Activated CD8-positive, alpha-beta T cell treated with anti-CD3 and anti-CD28 coated beads, Interleukin-2, amount 10 ng/mL, durations not matched to agents 7 days and 5 days (primary cell): ENCODE results near the gene ARSB. TPM values are rescaled to one million over a fixed set of nuclear protein-coding genes. Genes with fewer than 3 reads are reported as not detected.

ENCODE experiments used
- ATAC-seq: fragments of 150-1000 bp; cut with Tn5 transposase; one replicate; pipeline ENCODE4 v1.10.0; 2021; ENCODE audit warnings: moderate library complexity
- CTCF ChIA-PET: fragments of 350-600 bp; sonication (Branson Sonifier 250); formaldehyde crosslinking; loops from one replicate; lab custom pipeline; 2021; ENCODE audit warnings: antibody characterized with exemption; lab: Charles Lee
- POLR2A ChIA-PET: fragments of 350-600 bp; sonication (Branson Sonifier 250); formaldehyde crosslinking; loops from one replicate; lab custom pipeline; 2021; ENCODE audit warnings: antibody characterized with exemption; lab: Charles Lee
- DNase-seq: peaks from one replicate; pipeline ENCODE4 v3.0.0-alpha.2; 2020
- H3K27ac Mint-ChIP-seq: one replicate; pipeline ENCODE4 v1.8.0; 2021; ENCODE audit warnings: mild to moderate bottlenecking, mixed read lengths
- H3K27me3 Mint-ChIP-seq: one replicate; pipeline ENCODE4 v1.8.0; 2021; ENCODE audit warnings: low read depth, mixed read lengths
- H3K36me3 Mint-ChIP-seq: one replicate; pipeline ENCODE4 v1.8.0; 2021; ENCODE audit warnings: low read depth, mixed read lengths
- H3K4me1 Mint-ChIP-seq: one replicate; pipeline ENCODE4 v1.8.0; 2021; ENCODE audit warnings: low read depth, mixed read lengths
- H3K4me3 Mint-ChIP-seq: one replicate; pipeline ENCODE4 v1.8.0; 2021; ENCODE audit warnings: mild to moderate bottlenecking, mixed read lengths
- H3K9me3 Mint-ChIP-seq: one replicate; pipeline ENCODE4 v1.8.0; 2022; ENCODE audit warnings: mixed read lengths; ENCODE audit not compliant: insufficient read depth
- total RNA-seq, 2 experiments: library from RNA; stranded (reverse); gene quantifications; one replicate each; pipeline ENCODE4 v1.2.3, GENCODE V29; 2021

ARSB gene
- total RNA-seq, 2 experiments from 2014 or later = 10.3 TPM

DNA sequence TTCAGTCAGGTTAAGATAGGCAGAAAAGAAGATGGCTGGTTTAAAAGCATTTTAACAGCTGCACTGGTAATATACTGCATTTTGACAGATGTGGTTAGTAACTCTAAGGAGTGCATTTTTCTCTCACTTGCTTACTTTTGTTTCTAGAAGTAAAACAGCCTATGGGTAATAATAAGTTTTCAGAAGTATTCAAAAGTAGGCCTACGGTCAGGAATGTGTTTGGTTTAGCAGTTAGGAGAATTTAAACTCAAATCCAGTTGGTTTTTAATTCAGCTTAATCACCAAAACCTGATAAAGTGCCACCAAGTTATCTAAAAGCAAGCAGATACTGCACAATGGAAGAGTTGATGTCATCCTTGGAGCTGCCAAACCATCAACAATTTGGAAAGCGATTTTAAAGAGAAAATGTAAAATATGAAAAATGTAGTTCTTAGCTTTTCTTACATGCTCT, 160.3 kb downstream of the ARSB start:
- no peak for ATAC-seq
- Mint-ChIP-seq H3K4me3 (no peak overlapping the region), H3K9me3 (no peaks in the 10 kb centered on the region), H3K4me1 (no peaks in the 10 kb centered on the region), H3K27ac (no peak overlapping the region), H3K36me3 (peaks cover 6% of the 10 kb centered on the region), H3K27me3 (no peaks in the 10 kb centered on the region)
- no peak for DNase-seq
- ChIA-PET POLR2A (no interaction called here), CTCF (interaction anchor here (1.2 kb wide), 1 partner anchor 18 kb away, joined by 3 read pairs; no protein-coding TSS in a partner anchor)

DNA sequence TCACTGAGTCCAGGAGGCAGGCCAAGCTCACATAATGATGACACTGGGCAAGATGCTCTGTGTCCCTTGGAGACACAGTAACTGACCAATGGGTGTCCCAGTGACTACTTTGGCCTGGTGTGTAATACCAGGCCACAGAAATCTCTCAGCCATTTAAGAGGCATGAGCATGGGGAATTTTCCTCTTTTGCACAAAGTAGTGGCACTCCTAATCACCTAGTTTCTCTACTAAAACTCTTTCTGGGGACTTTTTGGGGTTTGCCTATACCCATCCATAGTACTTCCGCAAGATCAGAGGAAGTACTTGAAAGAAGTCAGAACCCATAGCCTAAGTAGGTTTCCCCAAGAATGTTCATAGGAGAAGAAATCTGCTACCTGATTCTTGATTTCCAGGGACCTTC, 161.9 kb downstream of the ARSB start:
- no peak for ATAC-seq
- Mint-ChIP-seq H3K27ac (no peak overlapping the region), H3K4me1 (no peaks in the 10 kb centered on the region), H3K4me3 (no peak overlapping the region), H3K27me3 (no peaks in the 10 kb centered on the region), H3K36me3 (peaks cover 4% of the 10 kb centered on the region), H3K9me3 (no peaks in the 10 kb centered on the region)
- ChIA-PET POLR2A (interaction anchor here (0.6 kb wide), 1 partner anchor 9 kb away, joined by 3 read pairs; no protein-coding TSS in a partner anchor), CTCF (no interaction called here)
- DNase-seq = no peak

DNA sequence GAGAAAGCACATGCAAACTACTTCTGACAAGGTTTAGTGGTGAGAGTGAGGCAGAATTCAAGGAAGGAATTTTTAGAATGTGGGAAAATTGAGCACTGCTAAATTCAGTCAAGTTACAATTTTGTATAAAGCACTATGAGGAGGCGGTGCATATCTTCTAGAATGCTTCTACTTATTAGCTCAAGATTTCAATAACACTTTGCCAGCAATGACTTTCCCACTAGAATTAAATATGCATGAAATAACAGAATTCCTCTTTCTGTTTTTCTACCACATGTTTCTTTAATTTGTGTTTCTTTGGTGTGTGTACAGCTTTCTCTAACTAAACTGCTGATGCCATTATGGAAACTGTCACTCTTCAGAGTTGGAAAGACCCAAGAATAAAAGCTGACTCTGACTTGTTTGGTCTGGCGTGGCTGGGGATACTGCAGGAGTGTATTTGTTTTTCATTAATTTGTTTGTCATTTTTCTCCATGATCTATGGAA, 163.5 kb downstream of the ARSB start:
- ChIA-PET POLR2A (no interaction called here), CTCF (no interaction called here)
- no peak for DNase-seq
- no peak overlapping the region for H3K27ac Mint-ChIP-seq
- H3K36me3 Mint-ChIP-seq = peaks cover 4% of the 10 kb centered on the region
- no peak overlapping the region for H3K4me3 Mint-ChIP-seq
- no peaks in the 10 kb centered on the region for H3K4me1 Mint-ChIP-seq
- no peak for ATAC-seq
- H3K9me3 Mint-ChIP-seq = no peaks in the 10 kb centered on the region
- no peaks in the 10 kb centered on the region for H3K27me3 Mint-ChIP-seq

DNA sequence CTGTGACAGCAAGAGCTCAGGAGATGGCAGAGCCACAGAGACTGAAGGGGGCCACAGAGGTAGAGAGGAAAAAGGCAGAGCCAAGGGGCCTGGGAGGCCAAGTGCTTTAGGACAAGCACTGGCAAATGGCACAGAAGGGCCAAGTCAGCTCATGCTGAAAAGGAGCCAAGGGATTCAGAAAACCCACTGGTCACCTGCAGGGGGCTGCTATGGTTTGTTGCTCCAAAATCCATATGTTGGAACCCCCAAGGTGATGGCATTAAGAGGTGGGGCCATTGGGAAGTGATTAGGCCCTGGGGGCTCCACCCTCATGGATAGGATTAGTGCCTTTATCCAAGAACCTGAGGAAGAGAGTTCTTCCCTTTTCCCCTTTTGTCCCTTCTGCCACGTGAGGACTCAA, 165.4 kb downstream of the ARSB start:
- POLR2A ChIA-PET = no interaction called here
- DNase-seq = no peak
- H3K27ac Mint-ChIP-seq = no peak overlapping the region

DNA sequence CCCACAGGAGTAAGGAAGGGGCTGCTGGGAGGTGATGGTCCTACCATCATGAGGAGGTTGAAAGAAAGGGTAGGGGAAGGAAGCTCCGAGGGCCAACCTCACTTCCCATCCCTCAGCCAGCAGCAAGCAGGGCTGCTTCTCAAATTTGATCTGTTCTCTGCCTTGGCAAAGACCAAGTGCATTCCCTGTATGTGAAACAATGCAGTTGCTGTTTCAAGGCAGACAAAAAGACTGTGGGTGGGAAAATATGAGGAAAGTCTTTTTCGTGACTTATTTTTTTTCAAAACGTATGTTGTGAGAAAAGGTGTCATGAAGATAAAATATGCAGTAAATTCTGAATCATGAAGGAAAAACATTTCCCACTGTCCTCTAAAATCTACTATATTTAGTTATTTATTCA, 165.9 kb downstream of the ARSB start:
- no peaks in the 10 kb centered on the region for H3K9me3 Mint-ChIP-seq
- ATAC-seq (no peak), DNase-seq (no peak)
- H3K27me3 Mint-ChIP-seq = no peaks in the 10 kb centered on the region
- CTCF ChIA-PET = no interaction called here
- peaks cover 4% of the 10 kb centered on the region for H3K36me3 Mint-ChIP-seq
- no peak overlapping the region for H3K4me3 Mint-ChIP-seq
- POLR2A ChIA-PET = no interaction called here
- peaks cover under 1% of the 10 kb centered on the region for H3K4me1 Mint-ChIP-seq
- H3K27ac Mint-ChIP-seq = no peak overlapping the region

More for the DNA sequence above, 165.4 kb downstream of the ARSB start:
- no peaks in the 10 kb centered on the region for H3K27me3 Mint-ChIP-seq
- H3K4me3 Mint-ChIP-seq = no peak overlapping the region
- no peaks in the 10 kb centered on the region for H3K9me3 Mint-ChIP-seq
- H3K36me3 Mint-ChIP-seq = peaks cover 4% of the 10 kb centered on the region
- CTCF ChIA-PET = no interaction called here
- ATAC-seq = no peak
- H3K4me1 Mint-ChIP-seq = no peaks in the 10 kb centered on the region

DNA sequence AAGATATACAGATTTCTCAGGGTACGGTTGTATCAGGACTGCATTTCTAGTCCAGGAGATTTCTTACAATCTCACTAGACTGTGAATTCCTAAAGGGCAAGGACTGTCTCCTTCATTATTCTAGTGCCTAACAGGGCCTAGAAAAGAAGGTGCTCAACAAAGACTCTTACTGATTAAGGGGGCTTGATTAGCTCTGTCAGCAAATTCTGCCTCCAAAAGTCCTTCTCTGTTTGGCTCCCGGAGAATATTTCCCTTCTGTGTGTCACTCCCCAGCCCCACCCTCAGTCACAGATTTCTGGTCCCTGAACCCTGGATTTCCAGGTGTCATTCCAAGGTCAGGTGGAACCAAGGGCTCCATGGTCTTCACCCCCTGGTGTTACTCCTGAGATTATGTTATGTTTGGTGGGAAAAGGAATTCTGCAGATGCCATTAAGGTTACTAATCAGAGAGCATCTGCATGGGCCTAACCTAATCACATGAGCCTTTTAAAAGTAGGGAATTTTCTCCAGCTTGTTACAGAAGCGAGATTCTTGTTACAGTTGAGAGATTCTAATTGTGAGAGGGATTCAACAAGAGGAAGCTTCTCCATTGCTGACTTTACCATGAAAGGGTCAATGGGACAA, 168.9 kb downstream of the ARSB start:
- ATAC-seq (no peak), DNase-seq (no peak)
- no peaks in the 10 kb centered on the region for H3K27me3 Mint-ChIP-seq
- H3K4me3 Mint-ChIP-seq = no peak overlapping the region
- peaks cover 2% of the 10 kb centered on the region for H3K36me3 Mint-ChIP-seq
- ChIA-PET CTCF (no interaction called here), POLR2A (no interaction called here)
- H3K27ac Mint-ChIP-seq = no peak overlapping the region
- H3K4me1 Mint-ChIP-seq = peaks cover 3% of the 10 kb centered on the region
- H3K9me3 Mint-ChIP-seq = no peaks in the 10 kb centered on the region

DNA sequence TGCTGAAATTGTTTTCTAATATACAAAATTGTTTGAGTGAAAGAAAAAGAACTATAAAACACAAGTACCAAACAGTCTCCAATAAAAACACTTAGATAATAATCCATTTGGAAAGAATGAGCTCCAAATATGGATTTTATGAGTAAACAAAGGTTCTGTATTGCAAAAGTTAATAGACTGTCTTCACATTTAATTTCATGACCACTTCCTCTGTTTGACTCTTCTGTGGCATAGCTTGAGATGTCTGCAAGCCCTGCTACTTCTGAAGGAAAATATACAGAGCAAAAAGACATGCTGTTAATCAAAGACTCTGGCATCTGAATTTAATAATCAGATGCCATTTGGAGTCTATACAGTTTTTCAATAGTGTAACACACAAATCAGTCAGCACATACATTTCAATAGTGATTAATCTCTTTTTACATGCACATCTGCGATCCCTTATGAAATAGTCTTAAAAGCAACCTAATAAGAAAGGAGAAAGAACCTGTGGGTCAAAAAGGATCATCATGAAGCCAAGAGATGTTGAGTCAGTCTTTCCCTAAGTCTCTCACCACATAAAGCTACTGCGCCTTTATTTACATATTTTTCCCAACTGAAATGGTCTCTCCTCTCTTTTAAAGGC, 171.1 kb downstream of the ARSB start:
- no peak for DNase-seq
- ChIA-PET CTCF (no interaction called here), POLR2A (no interaction called here)
- no peak for ATAC-seq
- no peak overlapping the region for H3K27ac Mint-ChIP-seq
- H3K4me1 Mint-ChIP-seq = peaks cover 3% of the 10 kb centered on the region
- no peaks in the 10 kb centered on the region for H3K9me3 Mint-ChIP-seq
- H3K4me3 Mint-ChIP-seq = no peak overlapping the region
- H3K36me3 Mint-ChIP-seq = peaks cover 2% of the 10 kb centered on the region
- H3K27me3 Mint-ChIP-seq = no peaks in the 10 kb centered on the region

DNA sequence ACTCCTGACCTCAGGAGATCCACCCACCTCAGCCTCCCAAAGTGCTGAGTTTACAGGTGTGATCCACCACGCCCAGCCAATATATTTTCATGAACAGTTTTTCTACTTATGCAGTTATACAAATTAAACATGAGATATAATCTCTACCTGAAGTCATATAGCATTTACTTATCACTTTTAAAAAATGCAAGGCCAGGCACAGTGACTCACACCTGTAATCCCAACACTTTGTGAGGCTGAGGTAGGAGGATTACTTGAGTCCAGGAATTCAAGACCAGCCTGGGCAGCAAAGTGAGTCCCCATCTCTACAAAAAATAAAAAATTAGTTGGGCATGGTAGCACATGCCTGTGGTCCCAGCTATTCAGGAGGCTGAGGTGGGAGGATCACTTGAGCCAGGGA, 171.8 kb downstream of the ARSB start:
- Mint-ChIP-seq H3K4me1 (peaks cover 3% of the 10 kb centered on the region), H3K36me3 (peaks cover 2% of the 10 kb centered on the region), H3K9me3 (no peaks in the 10 kb centered on the region), H3K27ac (no peak overlapping the region), H3K4me3 (no peak overlapping the region), H3K27me3 (no peaks in the 10 kb centered on the region)
- POLR2A ChIA-PET = no interaction called here
- ATAC-seq = no peak
- CTCF ChIA-PET = no interaction called here
- DNase-seq = no peak

DNA sequence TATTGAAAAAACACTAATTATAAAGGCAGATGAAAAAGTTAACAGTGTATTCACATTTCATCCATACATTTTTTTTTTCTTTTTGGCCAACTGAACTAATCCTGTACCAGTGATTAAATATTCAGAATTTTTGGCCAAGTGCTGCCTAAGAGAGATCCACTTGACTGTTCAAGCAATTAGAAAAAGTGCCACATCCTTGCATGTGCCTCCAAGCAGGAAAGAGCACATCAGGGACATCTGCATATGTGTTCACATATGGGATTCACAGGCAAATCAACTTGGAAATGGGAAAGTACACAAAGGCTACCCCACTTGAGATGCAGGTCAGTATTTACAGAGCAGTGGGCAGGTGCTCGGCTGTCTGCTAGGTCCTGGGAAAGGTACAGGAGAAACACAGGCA, 173.2 kb downstream of the ARSB start:
- peaks cover 2% of the 10 kb centered on the region for H3K36me3 Mint-ChIP-seq
- H3K27me3 Mint-ChIP-seq = no peaks in the 10 kb centered on the region
- H3K4me3 Mint-ChIP-seq = no peak overlapping the region
- ChIA-PET POLR2A (no interaction called here), CTCF (no interaction called here)
- no peak overlapping the region for H3K27ac Mint-ChIP-seq
- ATAC-seq = no peak
- peaks cover 3% of the 10 kb centered on the region for H3K4me1 Mint-ChIP-seq
- H3K9me3 Mint-ChIP-seq = no peaks in the 10 kb centered on the region
- DNase-seq = no peak

DNA sequence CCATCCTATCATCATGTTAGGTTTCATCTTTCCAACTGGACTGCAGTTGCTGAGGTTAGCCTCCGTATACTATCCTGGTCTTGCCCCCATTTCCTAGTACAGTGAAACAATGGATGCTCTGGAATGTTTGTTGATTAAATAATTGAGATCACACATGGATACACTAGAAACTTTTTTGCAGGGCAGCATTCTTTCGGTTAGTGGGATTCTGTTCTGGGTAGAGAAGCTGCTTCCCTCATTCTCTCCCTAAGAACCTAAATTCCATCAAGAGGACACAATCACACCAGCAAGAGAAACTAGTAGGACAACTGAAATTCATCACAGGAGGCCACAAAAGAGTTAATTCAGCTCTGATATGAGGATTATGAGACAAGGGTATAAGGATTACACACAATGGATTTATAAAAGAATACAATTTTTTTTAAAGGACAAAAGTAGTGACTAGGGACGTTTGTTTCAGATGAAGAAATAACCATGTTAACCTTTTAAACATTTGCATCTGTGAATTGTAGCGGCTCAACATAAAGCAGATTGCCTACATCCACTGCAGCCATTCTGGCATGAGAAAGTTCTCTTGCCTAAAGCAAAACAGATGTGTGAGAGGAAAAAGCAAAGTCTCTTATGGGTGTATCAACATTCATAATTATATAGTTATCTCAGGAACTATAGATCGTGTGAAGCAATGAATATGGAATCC, 173.8 kb downstream of the ARSB start:
- ChIA-PET POLR2A (no interaction called here), CTCF (no interaction called here)
- Mint-ChIP-seq H3K4me3 (no peak overlapping the region), H3K4me1 (peaks cover 3% of the 10 kb centered on the region), H3K27ac (no peak overlapping the region), H3K36me3 (peaks cover 2% of the 10 kb centered on the region), H3K9me3 (no peaks in the 10 kb centered on the region), H3K27me3 (no peaks in the 10 kb centered on the region)
- DNase-seq = no peak
- ATAC-seq = no peak

DNA sequence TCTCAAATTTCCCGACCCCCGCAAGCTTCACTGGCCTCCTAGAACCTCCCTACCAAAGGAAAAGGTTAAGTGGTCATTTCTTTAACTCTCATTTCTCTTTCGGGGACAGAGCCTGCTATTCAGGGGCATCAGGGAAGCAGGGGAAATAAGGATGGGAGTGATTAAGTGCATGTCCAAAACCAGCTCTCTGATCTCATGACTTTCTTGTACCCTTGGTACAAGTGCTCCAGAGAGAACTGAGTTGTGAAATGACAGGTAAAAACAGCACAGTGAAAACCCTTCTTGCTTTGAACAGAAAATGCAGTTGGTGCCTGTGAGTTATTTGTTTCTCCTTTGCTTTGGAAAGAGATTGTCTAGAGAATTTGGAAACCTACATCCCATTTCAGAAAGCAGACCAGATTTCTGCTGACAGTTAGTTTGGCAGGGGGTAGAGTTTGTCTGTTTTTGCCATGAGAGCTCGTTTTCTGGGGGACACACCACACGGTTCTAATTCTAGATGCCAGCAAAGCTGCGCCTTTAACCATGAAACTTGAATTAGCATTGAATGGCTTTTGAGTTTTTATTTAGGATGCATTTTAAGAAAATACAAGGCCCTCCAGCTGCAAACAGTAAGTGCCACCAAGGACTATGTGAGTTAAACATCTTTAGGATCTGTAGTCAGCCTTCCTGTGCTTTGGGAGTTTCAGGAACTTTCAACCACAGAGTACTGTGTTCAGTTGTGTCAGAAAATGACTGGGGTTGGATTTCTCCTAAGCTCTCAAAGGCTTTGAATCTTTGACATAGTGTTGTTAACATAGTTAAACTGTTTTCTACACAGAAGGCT, 174.8 kb downstream of the ARSB start:
- Mint-ChIP-seq H3K36me3 (peaks cover 2% of the 10 kb centered on the region), H3K4me3 (no peak overlapping the region), H3K4me1 (peaks cover 3% of the 10 kb centered on the region), H3K27me3 (no peaks in the 10 kb centered on the region), H3K27ac (no peak overlapping the region), H3K9me3 (no peaks in the 10 kb centered on the region)
- POLR2A ChIA-PET = no interaction called here
- CTCF ChIA-PET = no interaction called here
- ATAC-seq (no peak), DNase-seq (no peak)
